ENCODE results near the gene PHKG1. TPM values are rescaled to one million over a fixed set of nuclear protein-coding genes. Genes with fewer than 3 reads are reported as not detected.

The PHKG1 gene
- total and polyA plus RNA-seq, 10 of the 15 experiments (the other 5 are each of a cell fraction or from before 2014, with no cell fraction given) = 0.08 to 1.6 (median 0.44) TPM

GRCh38 chr7:56086761-56087160, 6.0 kb downstream of the PHKG1 start:
- in situ Hi-C loops (cut with MboI) = no loop called here
- Histone ChIP-seq H3K36me3 (ENCODE audit: control insufficient read depth in 2 of 2, insufficient read depth in 2 of 2, low read length in 1 of 2) (no peaks in the 10 kb centered on the region; a peak in 1 of 4 replicates), H3K4me3 (no peak overlapping the region), H2AFZ (ENCODE audit: control insufficient read depth, low read depth, low read length) (no peak overlapping the region), H3K9ac (ENCODE audit: control insufficient read depth, insufficient read depth, low read length) (no peak overlapping the region), H3K4me1 (ENCODE audit: control insufficient read depth, insufficient read depth, low read length) (no peaks in the 10 kb centered on the region), H3K27me3 (replicated peaks in 1 of 2; ENCODE audit: control insufficient read depth in 2 of 2, insufficient read depth in 2 of 2, low read length in 1 of 2) (no peaks in the 10 kb centered on the region), H3K9me3 (replicated peaks; ENCODE audit: control insufficient read depth, insufficient read depth, low read length) (no peaks in the 10 kb centered on the region), H3K79me2 (ENCODE audit: control insufficient read depth, insufficient read depth, low read length) (no peaks in the 10 kb centered on the region), H3K4me2 (ENCODE audit: control insufficient read depth, insufficient read depth) (no peak overlapping the region), H4K20me1 (ENCODE audit: control insufficient read depth, insufficient read depth) (no peaks in the 10 kb centered on the region), H3K27ac (ENCODE audit: control insufficient read depth, insufficient read depth) (no peak overlapping the region)
- SMC1A ChIA-PET (ENCODE audit: uncharacterized antibody, unreplicated experiment) = no interaction called here
- TF ChIP-seq E2F4 (IDR thresholded peaks at IDR 0.05; ENCODE audit: low read depth, low read length) = no peak
- TF ChIP-seq LARP7 (IDR thresholded peaks at IDR 0.05) = no peak
- no peak for TF ChIP-seq TCF3 (IDR thresholded peaks at IDR 0.05; ENCODE audit: borderline replicate concordance, insufficient read depth, low read depth, low read length)
- TF ChIP-seq ZNF622 (IDR thresholded peaks at IDR 0.05) = no peak
- RAD21 ChIA-PET (ENCODE audit: unreplicated experiment) = no interaction called here
- ATAC-seq (no peak), DNase-seq (ENCODE audit: low read depth, low spot score) (no peak), FAIRE-seq (no peak)
- POLR2A ChIA-PET = no interaction called here
- intact Hi-C loops (cut with micrococcal nuclease; ENCODE audit: unreplicated experiment) = no loop called here
- 98% methylated on average over 7 of the region's 7 CpGs for WGBS (ENCODE audit: insufficient coverage, insufficient replicate concordance, low lambda C conversion rate, missing lambda C conversion rate)
- no TSS peak for BruUV-seq (replicated peaks)
- CTCF ChIA-PET = no interaction called here

GRCh38 chr7:56083150-56083785, 9.5 kb downstream of the PHKG1 start:
- no peak for ATAC-seq
- TF ChIP-seq POLR2A (IDR thresholded peaks at IDR 0.05; ENCODE audit: low read depth, low read length) (peak; percentile 52), IKZF2 (IDR thresholded peaks at IDR 0.05) (no peak), JUND (IDR thresholded peaks at IDR 0.05; ENCODE audit: low read depth, low read length) (no peak), CBFB (IDR thresholded peaks at IDR 0.05; ENCODE audit: low read depth) (no peak), ZNF217 (IDR thresholded peaks at IDR 0.05) (no peak), MAX (IDR thresholded peaks at IDR 0.05; ENCODE audit: low read depth, low read length) (no peak)
- no peak for FAIRE-seq
- BruUV-seq (replicated peaks) = no TSS peak
- in situ Hi-C loops (cut with MboI) (no loop called here), intact Hi-C loops (cut with micrococcal nuclease; ENCODE audit: unreplicated experiment) (no loop called here)
- no peaks in the 10 kb centered on the region for H3K27me3 ChIP-seq (replicated peaks in 1 of 2; ENCODE audit: control insufficient read depth in 2 of 2, insufficient read depth in 2 of 2, low read length in 1 of 2)
- H4K20me1 ChIP-seq (ENCODE audit: control insufficient read depth, insufficient read depth) = no peaks in the 10 kb centered on the region
- no peak overlapping the region for H3K27ac ChIP-seq (ENCODE audit: control insufficient read depth, insufficient read depth)
- H2AFZ ChIP-seq (ENCODE audit: control insufficient read depth, low read depth, low read length) = no peak overlapping the region
- no peak overlapping the region for H3K9ac ChIP-seq (ENCODE audit: control insufficient read depth, insufficient read depth, low read length)
- H3K4me1 ChIP-seq (ENCODE audit: control insufficient read depth, insufficient read depth, low read length) = no peaks in the 10 kb centered on the region
- POLR2A ChIA-PET = no interaction called here
- CTCF ChIA-PET = no interaction called here
- H3K4me2 ChIP-seq (ENCODE audit: control insufficient read depth, insufficient read depth) = no peak overlapping the region
- SMC1A ChIA-PET (ENCODE audit: uncharacterized antibody, unreplicated experiment) = no interaction called here
- no peaks in the 10 kb centered on the region for H3K79me2 ChIP-seq (ENCODE audit: control insufficient read depth, insufficient read depth, low read length)
- 84% methylated on average over 13 of the region's 13 CpGs for WGBS (ENCODE audit: insufficient coverage, insufficient replicate concordance, low lambda C conversion rate, missing lambda C conversion rate)
- no peaks in the 10 kb centered on the region for H3K9me3 ChIP-seq (replicated peaks; ENCODE audit: control insufficient read depth, insufficient read depth, low read length)
- H3K4me3 ChIP-seq = no peak overlapping the region
- RAD21 ChIA-PET (ENCODE audit: unreplicated experiment) = no interaction called here
- peaks cover 0 to 1% of the 10 kb centered on the region in 2 experiments; a peak in 3 of 4 replicates for H3K36me3 ChIP-seq (ENCODE audit: control insufficient read depth in 2 of 2, insufficient read depth in 2 of 2, low read length in 1 of 2)
- no peak for DNase-seq (ENCODE audit: low read depth, low spot score)
